BJ (cell line): ENCODE measurements around the gene ZNF24. TPM values are rescaled to one million over a fixed set of nuclear protein-coding genes. Genes with fewer than 3 reads are reported as not detected.

ENCODE experiments used
- CTCF ChIA-PET: fragments of 350-600 bp; formaldehyde crosslinking; extraction: SDS; loops from one replicate; lab custom pipeline; 2021; ENCODE audit warnings: antibody characterized with exemption, inconsistent platforms; lab: Yijun Ruan, JAX
- POLR2A ChIA-PET: fragments of 300-600 bp; sonication (Branson Sonifier 250); formaldehyde crosslinking; extraction: SDS; loops from one replicate; lab custom pipeline; 2021; ENCODE audit warnings: antibody characterized with exemption; lab: Charles Lee
- DNase-seq: peaks from one replicate; pipeline ENCODE4 v3.0.0-alpha.2; 2011; ENCODE audit warnings: low read depth
- H3K27me3 ChIP-seq: 2 replicates; pipeline ENCODE4 v1.6.0; 2011; ENCODE audit warnings: low read length; ENCODE audit not compliant: control insufficient read depth, insufficient read depth
- H3K36me3 ChIP-seq: 2 replicates; pipeline ENCODE4 v1.5.1; 2011; ENCODE audit warnings: low read length; ENCODE audit not compliant: control insufficient read depth, insufficient read depth
- H3K4me3 ChIP-seq: 2 replicates; pipeline ENCODE4 v1.5.1; 2011; ENCODE audit warnings: low read depth, mild to moderate bottlenecking, control low read depth, low read length
- CTCF ChIP-seq: IDR thresholded peaks from 2 replicates; pipeline ENCODE4 v1.5.1; 2011; ENCODE audit warnings: low read depth, mild to moderate bottlenecking, control low read depth, inconsistent platforms, low read length, moderate library complexity; ENCODE audit not compliant: insufficient read depth
- polyA plus RNA-seq: library from polyadenylated mRNA; depleted of rRNA; stranded (reverse); fragments of >200 nt; gene quantifications from 2 replicates; pipeline ENCODE4 v1.2.3, GENCODE V29; 2011

Gene ZNF24
- polyA plus RNA-seq, 1 experiment: 14.9 TPM

GRCh38 chr18:35334821-35335220 is 9.4 kb downstream of the ZNF24 start:
- no peak for TF ChIP-seq CTCF
- Histone ChIP-seq H3K27me3 (no peaks in the 10 kb centered on the region), H3K4me3 (no peak overlapping the region), H3K36me3 (peaks cover 13% of the 10 kb centered on the region)
- DNase-seq: no peak
- ChIA-PET CTCF (interaction anchor here (1.4 kb wide), 1 partner anchor 103 kb away, joined by 3 read pairs; no protein-coding TSS in a partner anchor), POLR2A (interaction anchor here (0.7 kb wide), 1 partner anchor 103 kb away, joined by 5 read pairs; no protein-coding TSS in a partner anchor)

- H3K36me3 ChIP-seq: peaks cover 9% of the 10 kb centered on the region
- ChIA-PET POLR2A (no interaction called here), CTCF (interaction anchor here (1.4 kb wide), 1 partner anchor 103 kb away, joined by 3 read pairs; no protein-coding TSS in a partner anchor)
- DNase-seq: no peak
- no peak overlapping the region for H3K4me3 ChIP-seq
- no peaks in the 10 kb centered on the region for H3K27me3 ChIP-seq
- no peak for TF ChIP-seq CTCF
Observed at GRCh38 chr18:35334212-35334611, 10.0 kb downstream of the ZNF24 start.

GRCh38 chr18:35331367-35332087 is 12.7 kb downstream of the ZNF24 start:
- CTCF ChIA-PET: no interaction called here
- TF ChIP-seq CTCF: no peak
- POLR2A ChIA-PET: no interaction called here
- DNase-seq: no peak
- Histone ChIP-seq H3K4me3 (no peak overlapping the region), H3K36me3 (peaks cover 1% of the 10 kb centered on the region), H3K27me3 (no peaks in the 10 kb centered on the region)

GRCh38 chr18:35328868-35329267 is 15.4 kb downstream of the ZNF24 start:
- no peak for TF ChIP-seq CTCF
- CTCF ChIA-PET: no interaction called here
- Histone ChIP-seq H3K4me3 (no peak overlapping the region), H3K36me3 (0 out of 2 replicates have a peak, but pooled peaks cover 1% of the 10 kb centered on the region), H3K27me3 (no peaks in the 10 kb centered on the region)
- POLR2A ChIA-PET: no interaction called here
- no peak for DNase-seq

GRCh38 chr18:35326695-35327387 is 17.4 kb downstream of the ZNF24 start:
- ChIA-PET POLR2A (no interaction called here), CTCF (no interaction called here)
- Histone ChIP-seq H3K27me3 (no peaks in the 10 kb centered on the region), H3K4me3 (no peak overlapping the region), H3K36me3 (0 out of 2 replicates have a peak, but pooled peaks cover 1% of the 10 kb centered on the region)
- no peak for TF ChIP-seq CTCF
- no peak for DNase-seq
